GM18505 (cell line): ENCODE data around the gene DGAT2L6.

Experiments used
- ATAC-seq: cut with Tn5 transposase; IDR thresholded peaks from one replicate; pipeline ENCODE4 v1.9.1; 2021; ENCODE audit not compliant: unreplicated experiment
- POLR2A ChIP-seq: IDR thresholded peaks from 4 replicates; pipeline ENCODE4 v1.6.1; 2011; ENCODE audit warnings: borderline replicate concordance; ENCODE audit not compliant: insufficient read depth, insufficient read length; ENCODE audit errors: extremely low read depth

Gene DGAT2L6, protein sequence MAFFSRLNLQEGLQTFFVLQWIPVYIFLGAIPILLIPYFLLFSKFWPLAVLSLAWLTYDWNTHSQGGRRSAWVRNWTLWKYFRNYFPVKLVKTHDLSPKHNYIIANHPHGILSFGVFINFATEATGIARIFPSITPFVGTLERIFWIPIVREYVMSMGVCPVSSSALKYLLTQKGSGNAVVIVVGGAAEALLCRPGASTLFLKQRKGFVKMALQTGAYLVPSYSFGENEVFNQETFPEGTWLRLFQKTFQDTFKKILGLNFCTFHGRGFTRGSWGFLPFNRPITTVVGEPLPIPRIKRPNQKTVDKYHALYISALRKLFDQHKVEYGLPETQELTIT

GRCh38 chrX:70176938-70177533 lies at the start of gene DGAT2L6:
Gene DGAT2L6, plus strand, starts transcription at chrX:70177483. Its CDS starts 100 bp downstream, at chrX:70177583.
- ATAC-seq: peak; percentile 80

GRCh38 chrX:70128071-70128470 lies 49.2 kb upstream of the DGAT2L6 start:
- TF ChIP-seq POLR2A: no peak
- no peak for ATAC-seq

More at GRCh38 chrX:70176938-70177533, at the start of gene DGAT2L6:
- no peak for TF ChIP-seq POLR2A

- ATAC-seq: no peak
- TF ChIP-seq POLR2A: no peak
Measured at GRCh38 chrX:70129816-70130215, 47.5 kb upstream of the DGAT2L6 start.

- no peak for TF ChIP-seq POLR2A
- ATAC-seq: no peak
Measured at GRCh38 chrX:70132224-70132623, 45.1 kb upstream of the DGAT2L6 start.

DNA sequence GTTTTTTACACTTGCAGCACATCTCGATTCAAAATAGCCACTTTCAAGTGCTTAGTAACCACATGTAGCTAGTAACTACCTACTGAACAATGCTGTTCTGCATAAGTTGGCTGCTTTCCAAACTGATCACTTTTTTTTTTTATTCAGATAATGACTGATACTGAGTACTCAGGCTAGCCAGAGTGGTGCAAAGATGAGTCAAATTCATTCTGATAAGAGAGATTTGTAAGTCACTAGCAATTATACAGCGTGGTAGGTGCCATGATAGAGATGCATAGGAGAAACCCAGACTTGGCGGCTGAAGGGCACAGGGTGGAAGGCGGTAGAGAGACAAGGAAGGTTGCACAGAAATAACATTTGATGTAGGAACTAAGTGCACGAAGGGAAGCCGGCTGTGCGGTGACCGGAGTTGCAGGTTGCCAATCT lies 44.4 kb upstream of the DGAT2L6 start:
- ATAC-seq: no peak
- no peak for TF ChIP-seq POLR2A

DNA sequence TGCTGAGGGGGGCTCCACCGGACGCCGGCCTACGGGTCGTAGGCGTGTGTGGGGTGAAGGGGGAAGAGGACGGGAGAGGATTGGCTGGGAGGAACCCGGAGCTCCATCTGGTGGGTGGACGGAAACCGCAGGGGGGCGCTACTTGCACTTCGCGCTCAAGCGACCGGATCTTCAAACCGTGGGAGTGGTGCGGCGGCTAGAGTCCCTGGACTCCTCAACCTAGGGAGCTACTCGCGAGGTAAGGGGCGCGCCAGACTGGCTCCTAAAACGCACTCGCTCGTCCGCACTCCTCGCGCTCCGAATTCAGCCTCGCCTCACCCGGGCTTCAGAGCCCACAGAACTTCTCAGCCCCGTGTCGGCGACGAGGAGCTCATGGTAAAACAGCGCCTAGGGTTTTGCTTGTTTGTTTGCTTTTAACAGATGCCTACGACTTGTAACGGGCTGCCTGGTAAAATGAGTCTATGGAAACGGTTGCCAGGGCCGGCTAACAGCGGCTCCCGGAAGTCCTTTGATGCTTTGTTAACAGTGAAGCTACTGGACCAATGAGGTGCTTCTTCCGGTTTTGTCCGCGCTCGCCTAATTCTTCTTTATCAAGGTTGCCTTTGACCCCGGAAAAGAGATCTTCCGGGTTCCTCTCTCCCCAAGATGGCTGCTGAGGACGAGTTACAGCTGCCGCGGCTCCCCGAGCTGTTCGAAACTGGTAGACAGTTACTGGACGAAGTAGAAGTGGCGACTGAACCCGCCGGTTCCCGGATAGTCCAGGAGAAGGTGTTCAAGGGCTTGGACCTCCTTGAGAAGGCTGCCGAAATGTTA lies 43.8 kb upstream of the DGAT2L6 start, which contains the start of gene IGBP1:
Gene IGBP1 (plus strand): TSS at position 145 of the 813 bp plus-strand sequence. CDS start 501 bp downstream, at position 646.
- TF ChIP-seq POLR2A: peak; percentile 67
- peak; percentile 83 for ATAC-seq

GRCh38 chrX:70134116-70134477 lies 43.2 kb upstream of the DGAT2L6 start:
- TF ChIP-seq POLR2A: no peak
- peak; percentile 13 for ATAC-seq

GRCh38 chrX:70138622-70139021 lies 38.7 kb upstream of the DGAT2L6 start:
- no peak for ATAC-seq
- TF ChIP-seq POLR2A: no peak

- TF ChIP-seq POLR2A: no peak
- no peak for ATAC-seq
Measured at GRCh38 chrX:70139736-70140135, 37.5 kb upstream of the DGAT2L6 start.

DNA sequence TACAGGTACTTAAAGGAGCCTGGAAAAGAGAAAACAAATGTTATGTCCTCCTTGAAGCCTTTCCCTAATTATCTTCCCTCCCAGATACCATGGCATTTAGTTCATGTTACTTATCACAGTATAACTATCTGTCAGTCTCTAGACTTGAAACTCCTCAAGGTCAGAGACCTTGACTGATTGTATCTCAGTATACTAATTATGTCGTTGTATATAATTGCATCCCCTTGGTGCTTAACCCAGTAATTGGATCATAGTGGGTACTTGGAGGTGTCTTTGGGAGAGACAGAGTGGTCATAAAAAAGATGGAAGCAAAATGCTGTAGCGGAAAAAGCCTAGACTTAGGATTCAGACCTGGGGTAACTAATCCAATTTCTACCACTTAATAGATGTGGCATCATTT lies 35.9 kb upstream of the DGAT2L6 start:
- TF ChIP-seq POLR2A: no peak
- ATAC-seq: no peak

GRCh38 chrX:70166601-70167590 lies 10.4 kb upstream of the DGAT2L6 start:
- ATAC-seq: no peak
- TF ChIP-seq POLR2A: no peak

DNA sequence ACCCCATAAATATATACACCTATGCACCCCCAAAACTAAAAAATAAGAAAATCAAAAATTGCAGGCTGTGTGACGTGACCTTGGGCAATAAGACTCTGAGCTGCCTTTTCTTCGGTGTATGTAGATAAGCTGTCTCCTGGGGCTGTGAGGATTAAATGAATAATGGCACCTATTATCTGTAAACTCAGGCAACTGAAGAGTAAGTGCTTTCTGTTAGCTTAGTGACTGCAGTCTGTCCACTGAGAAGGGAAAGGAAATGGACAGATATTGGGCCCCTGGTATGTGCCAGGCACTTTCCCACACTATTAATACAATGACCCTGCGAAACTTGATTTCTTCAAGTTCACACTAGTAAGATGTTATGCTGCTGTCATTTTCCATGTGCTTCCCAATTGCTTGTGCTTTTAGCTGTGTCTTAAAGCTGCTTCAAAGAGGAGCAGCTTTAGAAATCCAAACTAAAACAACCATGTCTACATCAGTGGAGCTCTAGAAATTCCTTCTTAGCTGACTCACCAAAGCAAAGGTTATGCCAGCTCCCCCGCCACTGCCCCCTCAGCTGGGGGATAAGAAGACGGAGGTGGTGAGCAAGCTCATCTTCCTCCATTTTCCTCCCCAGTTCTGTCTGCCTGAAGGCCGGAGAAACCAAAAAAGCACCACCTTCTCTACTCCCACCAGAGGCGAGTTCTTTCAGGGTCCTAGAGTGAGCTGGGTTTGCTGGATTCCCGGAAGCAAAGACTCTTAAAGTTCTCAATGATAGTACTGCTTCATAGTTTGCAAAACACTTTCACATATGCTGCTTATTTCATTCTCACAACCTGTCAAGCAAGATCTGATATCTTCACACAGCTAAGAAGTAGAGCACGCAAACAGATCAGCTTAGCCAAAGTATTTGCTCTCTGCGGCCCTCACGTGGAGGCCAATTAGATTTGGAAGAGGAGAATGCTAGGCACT lies 8.8 kb upstream of the DGAT2L6 start:
- ATAC-seq: no peak
- no peak for TF ChIP-seq POLR2A

- no peak for ATAC-seq
- no peak for TF ChIP-seq POLR2A
Measured at GRCh38 chrX:70169281-70169680, 8.0 kb upstream of the DGAT2L6 start.
